Fibroblast of pulmonary artery (primary cell): ENCODE data around the gene FAM25G.
A peak's percentile ranks its signal among the peaks of the same experiment; 100 is the strongest.

Source experiments
- DNase-seq: peaks from one replicate; pipeline ENCODE4 v3.0.0-alpha.2; 2010; ENCODE audit warnings: low read depth
- H3K4me3 ChIP-seq: replicated peaks from 2 replicates; pipeline ENCODE4 v1.5.1; 2011; ENCODE audit warnings: low read depth, mild to moderate bottlenecking, control low read depth, low read length, moderate library complexity
- CTCF ChIP-seq: IDR thresholded peaks from 2 replicates; pipeline ENCODE4 v1.5.1; 2011; ENCODE audit warnings: mild to moderate bottlenecking, control low read depth, low read length, inconsistent platforms; ENCODE audit errors: missing control alignments

FAM25G gene

GRCh38 chr10:47440207-47440606 is 51.3 kb downstream of the FAM25G start:
- no peak for DNase-seq
- TF ChIP-seq CTCF = no peak
- no peak overlapping the region for H3K4me3 ChIP-seq

- H3K4me3 ChIP-seq = no peak overlapping the region
- DNase-seq = peak; percentile 82
- TF ChIP-seq CTCF = peak; percentile 88
Observed at GRCh38 chr10:47438857-47439474, 52.5 kb downstream of the FAM25G start.
